ENCODE measurements around the gene DYNC2I2. TPM values are rescaled to one million over a fixed set of nuclear protein-coding genes. Genes with fewer than 3 reads are reported as not detected.
A peak's percentile ranks its signal among the peaks of the same experiment; 100 is the strongest.
"Not testable (repeated sequence)": the region's sequence is repeated elsewhere in the genome, so short reads cannot be mapped to it uniquely, and the experiment has no call there.

DYNC2I2 gene
- total and polyA plus RNA-seq, 2 donors = 26.9 to 30.3 TPM

- not testable (repeated sequence) for H3K4me3 ChIP-seq (ENCODE audit: low read depth, low read length); H3K27ac ChIP-seq (ENCODE audit: low read depth); DNase-seq (ENCODE audit: extremely low spot score); H3K4me1 ChIP-seq (ENCODE audit: insufficient read depth); H3K36me3 ChIP-seq (ENCODE audit: insufficient read depth)
- 81% methylated on average over 3 of the region's 3 CpGs for WGBS
Observed at GRCh38 chr9:128693738-128694137, 37.1 kb upstream of the DYNC2I2 start.

- DNase-seq (ENCODE audit: extremely low spot score) = no peak
- Histone ChIP-seq H3K4me3 (ENCODE audit: low read depth, low read length) (peak overlapping the region; percentile 99), H3K36me3 (ENCODE audit: insufficient read depth) (no peaks in the 10 kb centered on the region), H3K27ac (ENCODE audit: low read depth) (no peak overlapping the region), H3K4me1 (ENCODE audit: insufficient read depth) (no peaks in the 10 kb centered on the region)
- WGBS = 13% methylated on average over 5 of the region's 5 CpGs
Observed at GRCh38 chr9:128690684-128691034, 34.0 kb upstream of the DYNC2I2 start.

GRCh38 chr9:128689820-128690683, 33.4 kb upstream of the DYNC2I2 start:
- Histone ChIP-seq H3K4me3 (ENCODE audit: low read depth, low read length) (peak overlapping the region; percentile 99), H3K36me3 (ENCODE audit: insufficient read depth) (no peaks in the 10 kb centered on the region), H3K27ac (ENCODE audit: low read depth) (peak overlapping the region; percentile 58), H3K4me1 (ENCODE audit: insufficient read depth) (no peaks in the 10 kb centered on the region)
- WGBS = under 1% methylated on average over 81 of the region's 83 CpGs
- no peak for DNase-seq (ENCODE audit: extremely low spot score)

- Histone ChIP-seq H3K27ac (ENCODE audit: low read depth) (peak overlapping the region; percentile 97), H3K4me3 (ENCODE audit: low read depth, low read length) (peak overlapping the region; percentile 99), H3K36me3 (ENCODE audit: insufficient read depth) (no peaks in the 10 kb centered on the region), H3K4me1 (ENCODE audit: insufficient read depth) (no peaks in the 10 kb centered on the region)
- under 1% methylated on average over 74 of the region's 80 CpGs for WGBS
- DNase-seq (ENCODE audit: extremely low spot score) = no peak
Observed at GRCh38 chr9:128689293-128689774, 32.7 kb upstream of the DYNC2I2 start.

- H3K27ac ChIP-seq (ENCODE audit: low read depth) = peak within 1 kb of the TSS; percentile 97
- no peaks in the 10 kb centered on the region for H3K36me3 ChIP-seq (ENCODE audit: insufficient read depth)
- DNase-seq (ENCODE audit: extremely low spot score) = peak; percentile 78
- peak within 1 kb of the TSS; percentile 99 for H3K4me3 ChIP-seq (ENCODE audit: low read depth, low read length)
- H3K4me1 ChIP-seq (ENCODE audit: insufficient read depth) = no peaks in the 10 kb centered on the region
- 2% methylated on average over 87 of the region's 93 CpGs for WGBS
Observed at GRCh38 chr9:128688501-128689292, 32.0 kb upstream of the DYNC2I2 start, which contains the start of gene SET. Gene SET (plus strand): TSS chr9:128689222. CDS start chr9:128689583, 361 bp downstream.

GRCh38 chr9:128687453-128687852, 30.8 kb upstream of the DYNC2I2 start:
- no peaks in the 10 kb centered on the region for H3K4me1 ChIP-seq (ENCODE audit: insufficient read depth)
- H3K36me3 ChIP-seq (ENCODE audit: insufficient read depth) = no peaks in the 10 kb centered on the region
- WGBS = 96% methylated on average over 4 of the region's 4 CpGs
- H3K27ac ChIP-seq (ENCODE audit: low read depth) = no peak overlapping the region
- DNase-seq (ENCODE audit: extremely low spot score) = no peak
- H3K4me3 ChIP-seq (ENCODE audit: low read depth, low read length) = no peak overlapping the region

- Histone ChIP-seq H3K4me1 (ENCODE audit: insufficient read depth) (no peaks in the 10 kb centered on the region), H3K36me3 (ENCODE audit: insufficient read depth) (no peaks in the 10 kb centered on the region), H3K4me3 (ENCODE audit: low read depth, low read length) (no peak overlapping the region), H3K27ac (ENCODE audit: low read depth) (peak overlapping the region; percentile 89)
- 73% methylated on average over 17 of the region's 17 CpGs for WGBS
- no peak for DNase-seq (ENCODE audit: extremely low spot score)
Observed at GRCh38 chr9:128685636-128686489, 29.2 kb upstream of the DYNC2I2 start.

GRCh38 chr9:128684325-128685199, 27.9 kb upstream of the DYNC2I2 start:
- Histone ChIP-seq H3K4me3 (ENCODE audit: low read depth, low read length) (peak overlapping the region; percentile 58), H3K27ac (ENCODE audit: low read depth) (peak overlapping the region; percentile 84), H3K36me3 (ENCODE audit: insufficient read depth) (no peaks in the 10 kb centered on the region), H3K4me1 (ENCODE audit: insufficient read depth) (no peaks in the 10 kb centered on the region)
- whole genome bisulfite sequencing = 13% methylated on average over 15 of the region's 15 CpGs
- peak; percentile 72 for DNase-seq (ENCODE audit: extremely low spot score)

GRCh38 chr9:128684065-128684324, 27.3 kb upstream of the DYNC2I2 start:
- Histone ChIP-seq H3K4me3 (ENCODE audit: low read depth, low read length) (peak overlapping the region; percentile 58), H3K36me3 (ENCODE audit: insufficient read depth) (no peaks in the 10 kb centered on the region), H3K4me1 (ENCODE audit: insufficient read depth) (no peaks in the 10 kb centered on the region), H3K27ac (ENCODE audit: low read depth) (peak overlapping the region; percentile 84)
- WGBS = under 1% methylated on average over 3 of the region's 3 CpGs
- no peak for DNase-seq (ENCODE audit: extremely low spot score)

- peak overlapping the region; percentile 58 for H3K4me3 ChIP-seq (ENCODE audit: low read depth, low read length)
- WGBS = 10% methylated on average over 21 of the region's 21 CpGs
- peak overlapping the region; percentile 58 for H3K27ac ChIP-seq (ENCODE audit: low read depth)
- H3K36me3 ChIP-seq (ENCODE audit: insufficient read depth) = no peaks in the 10 kb centered on the region
- no peaks in the 10 kb centered on the region for H3K4me1 ChIP-seq (ENCODE audit: insufficient read depth)
- peak; percentile 37 for DNase-seq (ENCODE audit: extremely low spot score)
Observed at GRCh38 chr9:128683340-128684064, 26.9 kb upstream of the DYNC2I2 start.

GRCh38 chr9:128677794-128678193, 21.1 kb upstream of the DYNC2I2 start:
- H3K4me3 ChIP-seq (ENCODE audit: low read depth, low read length) = no peak overlapping the region
- no peak overlapping the region for H3K27ac ChIP-seq (ENCODE audit: low read depth)
- no peak for DNase-seq (ENCODE audit: extremely low spot score)
- WGBS = 86% methylated on average over 10 of the region's 10 CpGs
- H3K36me3 ChIP-seq (ENCODE audit: insufficient read depth) = no peaks in the 10 kb centered on the region
- no peaks in the 10 kb centered on the region for H3K4me1 ChIP-seq (ENCODE audit: insufficient read depth)

GRCh38 chr9:128675382-128675781, 18.7 kb upstream of the DYNC2I2 start:
- WGBS = 97% methylated on average over 4 of the region's 4 CpGs

More at GRCh38 chr9:128675382-128675781, 18.7 kb upstream of the DYNC2I2 start:
- H3K4me1 ChIP-seq (ENCODE audit: insufficient read depth) = no peaks in the 10 kb centered on the region
- no peak for DNase-seq (ENCODE audit: extremely low spot score)
- no peaks in the 10 kb centered on the region for H3K36me3 ChIP-seq (ENCODE audit: insufficient read depth)
- H3K4me3 ChIP-seq (ENCODE audit: low read depth, low read length) = no peak overlapping the region
- H3K27ac ChIP-seq (ENCODE audit: low read depth) = no peak overlapping the region

Measured in urinary bladder (tissue), 4 donors.